HepG2 (cell line): ENCODE measurements around the gene CD300A. TPM values are rescaled to one million over a fixed set of nuclear protein-coding genes. Genes with fewer than 3 reads are reported as not detected.

ENCODE experiments used
- CEBPG ChIP-seq: IDR thresholded peaks from 2 replicates; pipeline ENCODE4 v1.6.1; 2016
- CHD2 ChIP-seq: IDR thresholded peaks from 2 replicates; pipeline ENCODE4 v1.6.1; 2011; ENCODE audit warnings: low read depth, low read length, improper control_type of control experiment
- ERF ChIP-seq: IDR thresholded peaks from 2 replicates; pipeline ENCODE4 v1.6.1; 2018; ENCODE audit warnings: missing biosample characterization, missing genetic modification reagents
- HNF4A ChIP-seq: sonication (generic); formaldehyde crosslinking; IDR thresholded peaks from 2 replicates; pipeline ENCODE4 v1.4.0; 2020; ENCODE audit warnings: missing genetic modification reagents
- LCORL ChIP-seq, 2 experiments: fragments of 450-650 bp in 1 of 2; sonication (generic) in 1 of 2; formaldehyde crosslinking in 1 of 2; IDR thresholded peaks; 2 replicates each; pipeline versions ENCODE4 v1.5.0 to v1.6.1; 2017 to 2020; ENCODE audit warnings: antibody characterized with exemption in 1 of 2, missing genetic modification reagents in 1 of 2
- MEF2D ChIP-seq: sonication (generic); formaldehyde crosslinking; IDR thresholded peaks from 2 replicates; pipeline ENCODE4 v1.5.1; 2020; ENCODE audit warnings: mild to moderate bottlenecking, missing genetic modification reagents
- PITX1 ChIP-seq: sonication (generic); formaldehyde crosslinking; IDR thresholded peaks from 2 replicates; pipeline ENCODE4 v1.5.1; 2020; ENCODE audit warnings: mild to moderate bottlenecking, missing genetic modification reagents
- POLR2AphosphoS2 ChIP-seq: IDR thresholded peaks from 2 replicates; pipeline ENCODE4 v1.6.1; 2011; ENCODE audit warnings: low read depth, low read length, improper control_type of control experiment
- SRF ChIP-seq: IDR thresholded peaks from 2 replicates; pipeline ENCODE4 v1.6.1; 2011; ENCODE audit warnings: mild to moderate bottlenecking, low read depth, low read length, moderate library complexity
- USF2 ChIP-seq, 2 experiments: sonication (generic) in 1 of 2; formaldehyde crosslinking in 1 of 2; IDR thresholded peaks; 2 replicates each; pipeline versions ENCODE4 v1.5.1 to v1.6.1; 2011 to 2020; ENCODE audit warnings: borderline replicate concordance in 1 of 2, low read depth in 1 of 2, low read length in 1 of 2, mild to moderate bottlenecking in 1 of 2, missing genetic modification reagents in 1 of 2, moderate library complexity in 1 of 2
- ZNF333 ChIP-seq: sonication (generic); formaldehyde crosslinking; IDR thresholded peaks from 2 replicates; pipeline ENCODE4 v1.4.0; 2020; ENCODE audit warnings: mild to moderate bottlenecking, missing genetic modification reagents, borderline replicate concordance
- ZNF619 ChIP-seq: sonication (generic); formaldehyde crosslinking; IDR thresholded peaks from 2 replicates; pipeline ENCODE4 v1.4.0; 2020; ENCODE audit warnings: mild to moderate bottlenecking, missing genetic modification reagents
- polyA plus RNA-seq, 8 experiments: library from polyadenylated mRNA; depleted of rRNA in 3 of 8; stranded (reverse) in 7 of 8; unstranded in 1 of 8; fragments of >200 nt; fragmentation: Illumina TruSeq in 4 of 8; extraction: Trizol in 4 of 8; gene quantifications; 2 replicates each; pipeline versions ENCODE4 v1.2.1 to v1.2.3, GENCODE V29; 2011 to 2016; ENCODE audit warnings: low read depth in 4 of 8, missing spikeins in 1 of 8, mixed read lengths in 1 of 8; ENCODE audit not compliant: insufficient read depth in 1 of 8
- total RNA-seq, 5 experiments: library from RNA; depleted of rRNA; stranded (reverse); fragments of >200 nt; fragmentation: Illumina TruSeq; extraction: Trizol; gene quantifications; 2 replicates each; pipeline ENCODE4 v1.2.3, GENCODE V29; 2016; ENCODE audit warnings: low read depth in 1 of 5
- TF ChIP-seq, protein P1 (sequence below): sonication (generic); formaldehyde crosslinking; IDR thresholded peaks from 2 replicates; pipeline ENCODE4 v1.5.1; 2020; ENCODE audit warnings: mild to moderate bottlenecking, moderate library complexity, missing genetic modification reagents
- TF ChIP-seq, protein P2 (sequence below): sonication (generic); formaldehyde crosslinking; IDR thresholded peaks from 2 replicates; pipeline ENCODE4 v1.4.0; 2020; ENCODE audit warnings: missing genetic modification reagents
- TF ChIP-seq, protein P3 (sequence below): sonication (generic); formaldehyde crosslinking; IDR thresholded peaks from 2 replicates; pipeline ENCODE4 v1.4.0; 2020; ENCODE audit warnings: missing genetic modification reagents, borderline replicate concordance
- TF ChIP-seq, protein P4 (sequence below): sonication (generic); formaldehyde crosslinking; IDR thresholded peaks from 2 replicates; pipeline ENCODE4 v1.8.1; 2023; ENCODE audit warnings: mild to moderate bottlenecking, missing genetic modification reagents

The CD300A gene
- total and polyA plus RNA-seq, 2 of the 13 experiments (the other 11 are each of a cell fraction or from before 2014, with no cell fraction given), result not detected

GRCh38 chr17:74457146-74457819 is 9.2 kb upstream of the CD300A start (continued):
- peak; percentile 42; the same call in 1 of the 2 replicates for TF ChIP-seq ERF (CRISPR knock-in tag)
- TF ChIP-seq POLR2AphosphoS2, result no peak
- TF ChIP-seq ZNF619 (CRISPR knock-in tag), result 0 out of 2 replicates have a peak, but pooled peaks have one; percentile 38
- 0 out of 2 replicates have a peak, but pooled peaks have one; percentile 39 for TF ChIP-seq ZNF333 (CRISPR knock-in tag)
- TF ChIP-seq USF2 (IDR thresholded peaks at IDR 0.05; ENCODE audit: low read depth, low read length), result no peak
- TF ChIP-seq USF2 (CRISPR knock-in tag; IDR thresholded peaks at IDR 0.05; ENCODE audit: borderline replicate concordance), result peak; percentile 71; the same call in 1 of the 2 replicates
- TF ChIP-seq, protein P1, sequence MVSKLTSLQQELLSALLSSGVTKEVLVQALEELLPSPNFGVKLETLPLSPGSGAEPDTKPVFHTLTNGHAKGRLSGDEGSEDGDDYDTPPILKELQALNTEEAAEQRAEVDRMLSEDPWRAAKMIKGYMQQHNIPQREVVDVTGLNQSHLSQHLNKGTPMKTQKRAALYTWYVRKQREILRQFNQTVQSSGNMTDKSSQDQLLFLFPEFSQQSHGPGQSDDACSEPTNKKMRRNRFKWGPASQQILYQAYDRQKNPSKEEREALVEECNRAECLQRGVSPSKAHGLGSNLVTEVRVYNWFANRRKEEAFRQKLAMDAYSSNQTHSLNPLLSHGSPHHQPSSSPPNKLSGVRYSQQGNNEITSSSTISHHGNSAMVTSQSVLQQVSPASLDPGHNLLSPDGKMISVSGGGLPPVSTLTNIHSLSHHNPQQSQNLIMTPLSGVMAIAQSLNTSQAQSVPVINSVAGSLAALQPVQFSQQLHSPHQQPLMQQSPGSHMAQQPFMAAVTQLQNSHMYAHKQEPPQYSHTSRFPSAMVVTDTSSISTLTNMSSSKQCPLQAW (CRISPR knock-in tag), result peak; percentile 17; the same call in 1 of the 2 replicates
- peak; percentile 55; the same call in 1 of the 2 replicates for TF ChIP-seq MEF2D (CRISPR knock-in tag)
- TF ChIP-seq CEBPG (CRISPR knock-in tag), result 0 out of 2 replicates have a peak, but pooled peaks have one; percentile 8
- TF ChIP-seq PITX1 (CRISPR knock-in tag), result 0 out of 2 replicates have a peak, but pooled peaks have one; percentile 19
- TF ChIP-seq, protein P2, sequence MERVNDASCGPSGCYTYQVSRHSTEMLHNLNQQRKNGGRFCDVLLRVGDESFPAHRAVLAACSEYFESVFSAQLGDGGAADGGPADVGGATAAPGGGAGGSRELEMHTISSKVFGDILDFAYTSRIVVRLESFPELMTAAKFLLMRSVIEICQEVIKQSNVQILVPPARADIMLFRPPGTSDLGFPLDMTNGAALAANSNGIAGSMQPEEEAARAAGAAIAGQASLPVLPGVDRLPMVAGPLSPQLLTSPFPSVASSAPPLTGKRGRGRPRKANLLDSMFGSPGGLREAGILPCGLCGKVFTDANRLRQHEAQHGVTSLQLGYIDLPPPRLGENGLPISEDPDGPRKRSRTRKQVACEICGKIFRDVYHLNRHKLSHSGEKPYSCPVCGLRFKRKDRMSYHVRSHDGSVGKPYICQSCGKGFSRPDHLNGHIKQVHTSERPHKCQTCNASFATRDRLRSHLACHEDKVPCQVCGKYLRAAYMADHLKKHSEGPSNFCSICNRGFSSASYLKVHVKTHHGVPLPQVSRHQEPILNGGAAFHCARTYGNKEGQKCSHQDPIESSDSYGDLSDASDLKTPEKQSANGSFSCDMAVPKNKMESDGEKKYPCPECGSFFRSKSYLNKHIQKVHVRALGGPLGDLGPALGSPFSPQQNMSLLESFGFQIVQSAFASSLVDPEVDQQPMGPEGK (CRISPR knock-in tag), result peak; percentile 74
- TF ChIP-seq, protein P3, sequence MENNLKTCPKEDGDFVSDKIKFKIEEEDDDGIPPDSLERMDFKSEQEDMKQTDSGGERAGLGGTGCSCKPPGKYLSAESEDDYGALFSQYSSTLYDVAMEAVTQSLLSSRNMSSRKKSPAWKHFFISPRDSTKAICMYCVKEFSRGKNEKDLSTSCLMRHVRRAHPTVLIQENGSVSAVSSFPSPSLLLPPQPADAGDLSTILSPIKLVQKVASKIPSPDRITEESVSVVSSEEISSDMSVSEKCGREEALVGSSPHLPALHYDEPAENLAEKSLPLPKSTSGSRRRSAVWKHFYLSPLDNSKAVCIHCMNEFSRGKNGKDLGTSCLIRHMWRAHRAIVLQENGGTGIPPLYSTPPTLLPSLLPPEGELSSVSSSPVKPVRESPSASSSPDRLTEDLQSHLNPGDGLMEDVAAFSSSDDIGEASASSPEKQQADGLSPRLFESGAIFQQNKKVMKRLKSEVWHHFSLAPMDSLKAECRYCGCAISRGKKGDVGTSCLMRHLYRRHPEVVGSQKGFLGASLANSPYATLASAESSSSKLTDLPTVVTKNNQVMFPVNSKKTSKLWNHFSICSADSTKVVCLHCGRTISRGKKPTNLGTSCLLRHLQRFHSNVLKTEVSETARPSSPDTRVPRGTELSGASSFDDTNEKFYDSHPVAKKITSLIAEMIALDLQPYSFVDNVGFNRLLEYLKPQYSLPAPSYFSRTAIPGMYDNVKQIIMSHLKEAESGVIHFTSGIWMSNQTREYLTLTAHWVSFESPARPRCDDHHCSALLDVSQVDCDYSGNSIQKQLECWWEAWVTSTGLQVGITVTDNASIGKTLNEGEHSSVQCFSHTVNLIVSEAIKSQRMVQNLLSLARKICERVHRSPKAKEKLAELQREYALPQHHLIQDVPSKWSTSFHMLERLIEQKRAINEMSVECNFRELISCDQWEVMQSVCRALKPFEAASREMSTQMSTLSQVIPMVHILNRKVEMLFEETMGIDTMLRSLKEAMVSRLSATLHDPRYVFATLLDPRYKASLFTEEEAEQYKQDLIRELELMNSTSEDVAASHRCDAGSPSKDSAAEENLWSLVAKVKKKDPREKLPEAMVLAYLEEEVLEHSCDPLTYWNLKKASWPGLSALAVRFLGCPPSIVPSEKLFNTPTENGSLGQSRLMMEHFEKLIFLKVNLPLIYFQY (CRISPR knock-in tag), result 0 out of 2 replicates have a peak, but pooled peaks have one; percentile 34
- peak; percentile 46 for TF ChIP-seq HNF4A (CRISPR knock-in tag)
- TF ChIP-seq CHD2, result 0 out of 2 replicates have a peak, but pooled peaks have one; percentile 25
- TF ChIP-seq LCORL (IDR thresholded peaks at IDR 0.05), result no peak
- TF ChIP-seq LCORL (CRISPR knock-in tag; IDR thresholded peaks at IDR 0.05), result peak; percentile 49
- TF ChIP-seq, protein P4, sequence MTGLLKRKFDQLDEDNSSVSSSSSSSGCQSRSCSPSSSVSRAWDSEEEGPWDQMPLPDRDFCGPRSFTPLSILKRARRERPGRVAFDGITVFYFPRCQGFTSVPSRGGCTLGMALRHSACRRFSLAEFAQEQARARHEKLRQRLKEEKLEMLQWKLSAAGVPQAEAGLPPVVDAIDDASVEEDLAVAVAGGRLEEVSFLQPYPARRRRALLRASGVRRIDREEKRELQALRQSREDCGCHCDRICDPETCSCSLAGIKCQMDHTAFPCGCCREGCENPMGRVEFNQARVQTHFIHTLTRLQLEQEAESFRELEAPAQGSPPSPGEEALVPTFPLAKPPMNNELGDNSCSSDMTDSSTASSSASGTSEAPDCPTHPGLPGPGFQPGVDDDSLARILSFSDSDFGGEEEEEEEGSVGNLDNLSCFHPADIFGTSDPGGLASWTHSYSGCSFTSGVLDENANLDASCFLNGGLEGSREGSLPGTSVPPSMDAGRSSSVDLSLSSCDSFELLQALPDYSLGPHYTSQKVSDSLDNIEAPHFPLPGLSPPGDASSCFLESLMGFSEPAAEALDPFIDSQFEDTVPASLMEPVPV (CRISPR knock-in tag), result peak; percentile 65; the same call in 1 of the 2 replicates
- peak; percentile 96 for TF ChIP-seq SRF
